CD4-positive, alpha-beta T cell treated with Interleukin-12 subunit alpha and Interleukin-12 subunit beta, for 1 hour (primary cell): ENCODE data around the gene VPS8.

Experiments
- DNase-seq: peaks from one replicate; pipeline ENCODE4 v3.0.0-alpha.2; 2020

Gene VPS8

GRCh38 chr3:184783319-184783718 lies 28.6 kb upstream of the VPS8 start:
- no peak for DNase-seq

DNA sequence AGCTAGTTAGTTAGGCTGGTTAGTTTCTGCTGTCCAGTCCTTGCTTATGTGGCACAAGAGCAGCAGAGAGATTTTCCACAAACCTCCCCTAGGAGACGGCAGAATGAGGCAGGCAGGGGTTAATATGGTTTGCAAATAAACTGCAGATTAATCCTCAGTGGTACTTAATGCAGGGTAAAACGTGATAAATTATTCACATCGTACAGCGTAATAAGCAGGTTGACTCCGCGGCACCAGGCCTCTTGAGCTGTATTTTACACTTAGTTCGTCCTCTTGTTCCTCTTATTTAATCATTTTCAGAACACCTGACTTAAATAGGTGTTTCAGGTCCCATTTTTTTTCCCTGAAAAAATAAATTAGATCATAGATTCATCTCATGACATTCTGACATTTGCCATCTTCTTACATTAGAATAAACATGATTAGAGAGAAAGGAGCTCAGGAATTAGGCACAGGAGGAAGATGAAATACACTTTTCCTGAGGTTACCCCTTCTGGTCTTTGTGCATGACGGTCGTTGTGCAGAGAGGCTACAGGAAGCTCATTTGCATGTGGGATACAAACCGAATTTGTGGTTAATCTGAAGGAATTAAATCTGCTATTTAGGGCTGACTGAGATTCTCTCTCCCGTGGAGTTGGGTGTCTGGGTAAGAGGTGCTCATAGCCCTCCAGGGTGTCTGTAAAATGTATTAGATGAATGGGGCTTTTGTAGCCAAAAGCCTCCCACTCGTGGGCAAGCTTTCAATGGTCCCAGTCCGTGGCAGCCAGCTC lies 27.1 kb upstream of the VPS8 start:
- DNase-seq, result no peak

- DNase-seq, result no peak
Observed at GRCh38 chr3:184785890-184786279, 26.1 kb upstream of the VPS8 start.

- no peak for DNase-seq
Observed at GRCh38 chr3:184786280-184786941, 25.6 kb upstream of the VPS8 start.

DNA sequence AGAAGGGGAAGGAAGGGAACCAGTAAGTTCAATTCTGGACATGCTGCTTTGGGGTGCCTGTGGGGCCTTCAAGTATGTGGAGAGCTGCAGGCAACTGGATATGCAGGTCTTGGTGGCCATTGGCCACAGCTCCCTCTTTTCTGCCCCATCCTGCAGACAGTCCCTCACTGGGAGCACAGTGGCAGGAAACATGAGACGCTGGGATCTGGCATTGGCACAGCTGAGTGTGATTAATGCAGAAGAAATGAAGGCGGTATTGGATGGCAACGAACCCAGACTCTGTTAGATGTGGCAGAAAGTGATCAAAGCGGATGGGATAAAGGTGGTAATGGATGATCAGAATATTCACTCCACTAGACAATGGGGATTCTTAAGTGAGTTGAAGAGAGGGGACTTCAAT lies 23.2 kb upstream of the VPS8 start:
- DNase-seq, result no peak

- DNase-seq, result no peak
Observed at GRCh38 chr3:184789314-184789998, 22.5 kb upstream of the VPS8 start.

GRCh38 chr3:184791171-184791570 lies 20.8 kb upstream of the VPS8 start:
- no peak for DNase-seq

- DNase-seq, result no peak
Observed at GRCh38 chr3:184795522-184796190, 16.3 kb upstream of the VPS8 start.

GRCh38 chr3:184796551-184796950 lies 15.4 kb upstream of the VPS8 start:
- DNase-seq, result no peak

DNA sequence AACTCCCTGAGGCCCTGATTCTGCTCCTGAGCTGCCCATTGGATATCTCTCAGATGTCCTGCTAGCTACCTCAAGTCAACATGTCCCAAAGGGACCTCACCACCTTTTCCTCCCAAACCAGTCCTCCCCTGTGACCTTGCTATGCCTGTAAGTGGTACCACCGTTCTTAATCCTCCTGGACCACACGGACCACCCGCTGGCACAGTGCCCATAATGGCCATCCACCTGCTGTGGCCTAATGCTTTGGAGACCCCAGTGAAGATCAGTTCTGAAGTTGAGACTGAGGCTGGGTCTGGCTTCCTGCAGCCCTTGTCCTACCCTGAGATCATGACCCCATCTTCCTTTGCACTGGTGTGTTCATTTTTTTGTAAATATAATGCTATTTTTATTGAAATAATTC lies 15.0 kb upstream of the VPS8 start:
- no peak for DNase-seq

DNA sequence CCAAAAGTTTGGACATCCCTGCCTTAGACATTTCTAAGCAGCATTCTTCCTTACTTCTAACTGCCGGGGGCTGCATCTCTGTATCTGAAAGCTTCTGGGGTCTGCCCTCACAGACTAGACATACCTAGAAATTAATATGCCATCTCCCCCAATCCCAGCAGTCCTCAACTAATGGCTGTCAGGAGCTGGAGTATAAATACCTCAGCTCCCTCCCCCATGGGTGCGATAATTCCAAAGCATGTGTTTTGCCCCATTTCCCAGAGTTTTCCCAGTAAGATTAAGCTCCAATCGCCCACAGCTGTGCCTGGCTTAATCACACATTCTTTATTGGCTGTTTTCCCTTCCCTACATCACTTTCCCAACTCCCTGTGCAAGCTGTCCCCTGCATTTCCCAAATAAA lies 13.8 kb upstream of the VPS8 start:
- DNase-seq, result no peak

DNA sequence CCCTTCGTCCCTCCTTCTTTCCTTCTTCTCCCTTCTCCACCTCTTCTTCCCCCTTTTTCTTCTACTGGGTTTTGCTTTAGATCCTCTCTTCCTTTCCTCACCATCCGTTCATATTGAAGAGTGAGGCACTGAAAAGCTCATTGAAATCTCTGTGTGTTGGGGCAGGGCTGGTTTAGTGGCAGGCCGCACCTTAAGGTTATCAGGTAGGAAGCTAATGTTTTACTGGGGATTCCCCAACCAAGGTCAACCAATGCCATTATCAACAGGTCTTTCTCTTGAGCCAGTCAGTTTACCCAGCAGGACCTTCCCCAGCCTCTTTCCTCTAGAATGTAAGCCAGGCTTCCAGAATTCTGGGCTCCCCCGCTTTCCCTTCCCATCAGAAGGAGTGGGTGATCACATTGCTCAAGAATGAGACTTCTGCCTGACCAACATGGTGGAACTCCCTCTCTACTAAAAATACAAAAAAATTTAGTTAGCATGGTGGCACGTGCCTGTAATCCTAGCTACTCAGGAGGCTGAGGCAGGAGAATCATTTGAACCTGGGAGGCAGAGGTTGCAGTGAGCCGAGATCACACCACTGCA lies 11.5 kb upstream of the VPS8 start:
- no peak for DNase-seq

DNA sequence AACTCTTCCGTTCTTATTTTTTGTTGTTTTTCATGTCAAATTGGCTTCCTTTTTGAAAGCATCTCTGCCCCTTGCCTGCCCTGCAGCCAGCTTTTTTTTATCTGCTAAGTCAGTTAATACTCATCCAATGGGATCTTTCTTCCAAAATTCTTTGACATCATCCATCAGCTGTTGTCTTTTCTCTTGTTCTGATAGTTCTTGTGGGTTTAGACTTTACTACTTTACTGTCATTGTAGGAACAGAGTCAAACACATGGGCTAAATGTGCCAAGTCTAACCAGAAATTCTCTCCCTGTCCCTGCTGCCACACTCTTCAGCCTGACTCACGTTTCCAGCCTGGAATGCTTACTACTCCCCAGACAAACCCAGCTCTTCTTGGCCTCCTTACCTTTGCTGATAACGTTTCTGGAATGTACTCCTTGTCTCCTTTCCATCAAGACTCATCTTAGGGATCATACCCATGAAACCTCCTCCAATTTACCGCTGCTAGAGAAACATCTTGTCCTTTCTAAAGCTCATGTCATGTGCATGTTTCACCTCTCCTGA lies 10.7 kb upstream of the VPS8 start:
- DNase-seq, result no peak

- no peak for DNase-seq
Observed at GRCh38 chr3:184802150-184802549, 9.8 kb upstream of the VPS8 start.

DNA sequence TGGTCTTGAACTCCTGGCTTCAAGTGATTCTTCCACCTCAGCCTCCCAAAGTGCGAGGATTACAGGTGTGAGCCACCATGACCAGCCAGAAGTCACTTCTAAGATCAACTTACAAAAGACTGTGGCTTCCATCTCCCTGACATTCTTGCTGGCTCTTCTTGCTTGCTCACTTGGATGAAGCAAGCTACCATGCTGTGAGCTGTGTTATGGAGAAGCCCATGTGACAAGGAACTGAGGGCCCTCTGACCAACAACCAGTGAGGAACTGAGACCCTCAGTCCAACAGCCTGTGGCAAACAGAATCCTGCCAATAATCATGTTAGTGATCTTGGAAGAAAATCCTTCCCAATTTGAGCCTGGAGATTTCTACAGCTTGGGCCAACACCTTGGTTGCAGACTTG lies 7.2 kb upstream of the VPS8 start:
- DNase-seq, result no peak

DNA sequence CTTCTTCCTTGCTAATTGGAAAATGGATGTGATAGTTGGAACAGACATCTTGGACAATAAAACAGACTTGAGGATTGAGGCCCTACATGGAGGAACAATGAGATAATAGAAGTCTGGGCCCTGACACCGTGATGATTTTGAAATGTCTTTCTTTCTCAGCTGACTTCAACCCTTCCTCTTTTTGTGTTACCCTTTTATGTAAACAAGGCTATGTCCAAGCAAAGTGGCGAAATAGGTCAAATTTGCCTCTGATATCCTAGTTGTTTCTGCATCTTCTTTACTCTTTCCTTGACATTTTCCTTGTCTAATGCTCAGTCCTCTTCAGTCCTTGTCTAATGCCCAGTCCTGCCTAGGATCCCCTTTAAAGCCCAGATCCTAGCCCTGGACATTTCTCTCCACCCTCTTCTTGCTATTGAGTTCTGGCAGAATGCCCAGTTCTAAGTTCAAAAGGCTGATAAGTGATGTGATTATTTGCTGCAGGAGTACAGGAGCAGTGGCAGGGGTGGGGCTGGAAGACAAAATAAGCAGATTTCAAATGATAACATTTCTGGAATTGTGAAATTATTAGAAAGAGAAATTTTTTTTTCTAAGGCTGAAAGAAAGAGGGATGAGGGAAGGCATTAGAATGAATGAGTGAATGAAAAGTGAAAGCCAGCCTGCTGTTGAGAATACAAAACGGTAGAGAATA lies 6.5 kb upstream of the VPS8 start:
- no peak for DNase-seq

DNA sequence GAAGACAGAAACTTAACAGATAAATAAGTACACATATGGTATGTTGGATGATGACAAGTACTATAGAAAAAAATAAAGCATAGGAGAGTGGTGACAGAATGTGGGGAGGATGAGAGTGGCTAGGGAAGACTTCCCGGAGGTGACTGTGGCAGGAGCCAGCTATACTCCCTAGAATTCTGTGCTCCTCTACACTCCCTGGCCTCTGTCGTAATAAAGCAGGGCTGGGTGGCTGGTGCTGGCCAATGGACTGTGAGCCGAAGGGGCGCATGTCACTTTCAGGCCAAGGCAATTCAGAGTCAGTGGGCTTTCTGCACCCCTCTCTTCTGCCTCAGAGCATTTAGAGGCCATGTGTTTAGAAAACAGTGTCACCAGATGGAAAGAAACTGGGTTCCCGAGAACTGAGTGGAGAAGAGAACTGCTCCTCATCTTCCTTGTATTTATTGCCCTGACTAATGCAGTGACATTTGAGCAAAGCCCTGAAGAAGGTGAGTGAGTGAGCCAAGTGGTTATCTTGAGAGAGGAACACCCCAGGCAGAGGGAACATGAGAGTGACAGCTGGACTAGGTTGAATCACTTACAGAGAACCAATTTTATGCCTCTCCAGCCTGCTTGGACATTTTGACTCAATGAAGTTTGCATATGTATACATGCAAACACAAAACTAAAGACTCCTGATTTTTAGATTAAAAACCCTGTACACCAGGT lies 5.2 kb upstream of the VPS8 start:
- no peak for DNase-seq

GRCh38 chr3:184807549-184807948 lies 4.4 kb upstream of the VPS8 start:
- no peak for DNase-seq

DNA sequence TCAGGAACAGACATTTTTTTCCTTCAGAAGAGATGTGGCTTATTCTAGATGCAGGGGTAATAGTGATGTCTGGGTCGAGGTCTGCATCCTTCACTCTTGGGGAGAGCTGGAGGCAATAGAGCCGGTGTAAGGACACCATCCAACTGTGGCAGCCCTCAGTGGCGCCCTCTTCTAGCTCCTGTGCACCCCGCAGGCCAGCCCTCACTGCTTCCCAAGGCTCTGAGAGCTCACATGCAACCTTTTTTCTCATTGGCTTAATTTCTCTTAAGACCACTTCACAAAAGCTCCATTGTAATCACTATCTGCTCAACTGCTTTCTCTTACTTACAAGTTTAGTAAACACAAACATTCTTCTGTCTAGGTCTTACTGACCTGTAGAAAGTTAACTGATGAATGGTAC lies 3.9 kb upstream of the VPS8 start:
- no peak for DNase-seq

DNA sequence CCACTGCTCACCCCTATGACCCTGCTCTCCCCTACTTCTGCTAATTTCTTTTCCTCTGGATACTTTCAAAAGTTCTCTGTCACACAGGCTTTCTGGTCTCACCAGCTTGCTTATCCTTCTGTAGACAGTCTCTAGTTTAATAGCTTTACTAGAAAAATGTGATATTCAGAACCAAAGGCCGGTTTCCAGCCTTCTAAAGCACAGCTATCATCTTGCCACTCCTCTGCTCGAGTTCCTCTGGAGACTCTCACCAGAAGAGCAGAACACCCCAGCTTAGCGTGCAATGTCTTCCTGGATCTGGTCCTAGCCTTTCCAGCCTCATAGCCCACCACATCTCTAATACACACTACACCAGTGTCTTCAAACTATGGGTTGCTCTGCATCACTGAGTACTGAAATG lies 1.8 kb upstream of the VPS8 start:
- DNase-seq, result no peak

- no peak for DNase-seq
Observed at GRCh38 chr3:184811034-184811433, 932 bp upstream of the VPS8 start.

DNA sequence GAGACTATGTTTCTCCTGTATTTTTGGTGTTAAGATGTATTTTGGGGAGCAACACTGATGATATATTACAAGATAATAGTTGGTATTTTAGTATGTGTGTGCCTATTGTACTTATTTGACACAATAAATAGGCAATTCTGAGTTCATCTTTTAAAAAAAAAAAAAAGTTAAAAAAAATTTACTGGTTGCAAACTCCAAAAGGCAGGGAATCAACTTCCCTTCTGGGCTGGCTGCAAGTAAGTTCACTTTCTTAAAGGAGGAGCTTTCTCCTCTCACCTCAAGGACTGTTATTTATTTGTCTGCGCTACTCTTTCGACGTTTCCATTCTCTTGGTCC lies 335 bp upstream of the VPS8 start:
- no peak for DNase-seq
